T-helper 9 cell (primary cell): Measurements from ENCODE around the gene PSORS1C2.

Experiments used
- DNase-seq: peaks from one replicate; pipeline ENCODE4 v3.0.0-alpha.2; 2020

The PSORS1C2 gene

DNA sequence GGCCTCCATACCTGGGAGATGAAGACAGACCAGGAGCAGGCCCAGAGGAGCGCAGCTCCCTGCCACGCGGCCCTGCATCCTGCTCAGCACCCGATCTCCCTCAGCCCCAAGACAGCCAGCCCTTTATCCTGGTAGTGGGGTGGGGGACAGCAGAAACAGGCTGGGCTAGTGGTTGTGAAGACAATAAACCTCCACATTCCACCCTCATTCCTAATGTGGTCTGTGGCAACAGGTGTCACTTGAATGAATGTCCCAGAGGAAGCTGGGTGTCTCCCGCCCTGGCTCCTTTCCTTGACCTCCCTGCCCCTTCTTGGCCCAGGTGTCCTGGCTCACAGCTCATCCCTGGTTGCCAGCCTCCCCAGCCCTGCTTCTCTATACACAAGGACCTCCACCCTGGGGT is 26.4 kb downstream of the PSORS1C2 start, which contains the start of gene C6orf15:
Gene C6orf15 (minus strand): TSS at position 98 of the 400 bp plus-strand sequence. CDS start 20 bp downstream, at position 78.
- no peak for DNase-seq

DNA sequence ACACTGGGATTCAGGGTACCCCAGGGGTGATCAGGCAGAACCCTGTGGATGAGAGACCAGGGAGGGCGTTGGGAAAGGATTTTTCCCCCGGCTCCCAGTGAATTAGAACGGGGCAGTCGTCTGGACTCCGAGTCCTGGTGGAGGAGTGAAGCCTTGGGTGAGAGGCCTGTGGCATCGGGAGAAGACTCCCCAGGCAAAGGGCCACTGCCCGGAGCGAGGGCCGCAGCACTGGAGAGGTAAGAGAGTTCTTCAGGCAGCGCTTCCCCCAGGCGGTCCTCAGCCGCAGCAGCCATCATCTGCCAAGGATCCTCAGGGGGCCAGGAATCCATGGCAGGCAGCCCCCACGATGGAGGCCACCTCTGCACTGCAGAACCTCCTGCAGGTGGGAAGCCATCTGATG is 27.2 kb downstream of the PSORS1C2 start:
- DNase-seq, result no peak

DNA sequence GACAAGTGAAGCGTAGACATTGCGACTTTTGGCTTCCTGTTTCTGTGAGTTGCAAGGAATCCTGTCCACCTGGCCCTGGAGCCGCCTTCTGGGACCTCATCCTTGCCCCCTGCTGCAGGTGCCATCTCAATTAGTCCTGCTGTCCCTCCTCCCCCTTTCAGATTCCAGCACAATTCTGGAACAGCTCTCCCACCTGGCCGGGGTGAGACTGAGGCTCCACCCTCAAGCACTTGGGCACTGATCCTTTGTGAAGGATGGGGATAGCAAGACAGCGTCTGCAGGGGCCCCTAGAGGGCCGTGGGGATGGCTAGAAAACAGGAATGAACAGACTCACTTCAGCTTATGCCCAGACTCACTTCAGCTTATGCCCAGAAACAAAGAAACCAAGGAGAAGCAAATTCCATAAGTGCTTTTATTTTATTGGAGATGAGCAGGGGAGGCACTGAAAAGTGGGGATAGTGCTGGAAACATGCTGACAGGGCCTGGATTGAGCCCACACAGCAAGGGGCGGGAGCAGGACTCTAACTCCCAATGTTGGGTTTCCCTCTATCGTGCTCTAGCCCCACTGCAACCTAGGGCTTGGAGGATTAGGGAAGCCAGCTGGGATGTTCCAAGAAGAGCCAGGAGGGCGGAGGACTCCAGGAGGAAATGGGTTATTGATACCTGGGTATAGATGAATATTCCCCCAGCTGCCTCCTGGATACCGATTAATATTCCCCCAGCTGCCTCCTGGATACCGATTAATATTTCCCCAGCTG is 27.9 kb downstream of the PSORS1C2 start:
- no peak for DNase-seq

DNA sequence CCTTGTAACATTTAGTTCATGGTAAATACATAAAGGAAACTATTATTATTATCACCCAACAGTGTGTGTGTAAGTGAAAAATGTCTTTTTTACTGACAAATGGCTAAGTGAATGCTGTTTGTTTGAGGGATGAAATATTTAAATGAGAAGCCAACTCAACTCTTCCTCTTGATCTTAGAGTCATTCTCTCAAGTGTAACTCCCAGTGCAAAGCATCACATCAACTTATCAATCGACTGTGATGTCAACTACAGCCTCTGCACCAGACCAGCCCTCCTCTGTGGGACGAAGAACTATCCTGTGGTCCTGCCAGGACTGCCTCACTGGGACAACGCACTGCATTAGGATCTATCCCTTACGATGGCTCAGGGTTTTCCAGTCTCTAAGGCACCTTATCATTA is 31.8 kb downstream of the PSORS1C2 start:
- DNase-seq, result no peak

DNA sequence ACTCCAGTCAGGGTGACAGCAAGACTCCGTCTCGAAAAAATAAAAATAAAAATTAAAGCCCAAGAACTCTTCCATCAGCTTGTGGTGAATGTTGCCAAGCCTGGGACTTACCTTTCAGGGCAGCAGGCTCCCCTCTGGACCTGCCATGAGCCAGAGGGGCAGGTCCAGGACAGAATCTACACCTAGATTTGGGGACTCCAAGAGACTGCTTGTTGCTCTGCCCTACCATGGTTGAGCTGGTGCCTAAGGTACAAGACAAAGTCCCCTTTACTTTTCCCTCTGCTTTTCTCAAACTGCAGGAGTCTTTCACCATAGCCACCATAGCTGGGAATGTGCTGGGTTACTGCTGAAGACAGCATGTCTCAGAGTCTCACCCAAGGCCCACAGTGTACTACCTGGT is 35.7 kb downstream of the PSORS1C2 start:
- no peak for DNase-seq

- DNase-seq, result no peak
Measured at GRCh38 chr6:31098449-31098938, 40.4 kb downstream of the PSORS1C2 start.

- DNase-seq, result no peak
Measured at GRCh38 chr6:31096656-31097055, 42.2 kb downstream of the PSORS1C2 start.

DNA sequence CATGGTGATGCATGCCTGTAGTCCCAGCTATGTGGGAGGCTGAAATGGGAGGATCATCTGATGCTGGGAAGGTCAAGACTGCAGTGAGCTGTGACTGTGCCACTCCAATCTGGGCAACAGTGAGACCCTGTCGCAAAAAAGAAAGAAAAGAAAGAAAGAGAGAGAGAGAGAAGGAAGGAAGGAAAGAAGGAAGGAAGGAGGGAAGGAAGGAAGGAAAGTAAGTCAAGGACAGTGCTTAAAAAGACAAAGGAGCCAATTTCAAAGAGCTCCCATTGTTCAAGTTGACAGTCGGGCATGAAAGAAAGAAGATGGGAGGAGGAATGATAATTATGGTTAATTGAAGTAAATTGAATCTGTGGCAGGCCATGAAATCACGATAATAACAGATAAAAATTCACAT is 42.7 kb downstream of the PSORS1C2 start:
- DNase-seq, result no peak

GRCh38 chr6:31094389-31094881 is 44.4 kb downstream of the PSORS1C2 start:
- DNase-seq, result peak; percentile 12

GRCh38 chr6:31092769-31093505 is 45.9 kb downstream of the PSORS1C2 start:
- DNase-seq, result no peak

- DNase-seq, result no peak
Measured at GRCh38 chr6:31092238-31092637, 46.6 kb downstream of the PSORS1C2 start.

GRCh38 chr6:31091680-31092079 is 47.2 kb downstream of the PSORS1C2 start:
- DNase-seq, result no peak

DNA sequence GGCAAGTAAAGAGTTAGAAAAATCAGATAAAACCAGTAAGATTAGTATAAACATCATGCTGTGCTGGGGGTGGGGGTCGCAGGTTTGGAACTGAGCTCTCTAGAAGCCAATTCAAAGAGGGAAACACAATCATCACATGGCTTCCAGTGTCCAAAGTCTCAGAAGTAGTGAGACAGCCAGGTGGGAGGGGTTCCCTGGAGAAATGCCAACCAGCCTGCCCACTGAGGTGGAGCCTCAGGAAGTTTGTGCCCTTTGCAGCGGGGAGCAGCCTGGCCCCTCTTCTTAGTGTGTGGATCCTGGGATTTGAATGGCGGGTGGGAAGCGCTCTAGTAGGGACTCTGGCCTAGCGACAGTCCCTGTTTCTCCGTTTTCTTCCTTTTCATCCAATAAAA is 47.9 kb downstream of the PSORS1C2 start:
- no peak for DNase-seq

DNA sequence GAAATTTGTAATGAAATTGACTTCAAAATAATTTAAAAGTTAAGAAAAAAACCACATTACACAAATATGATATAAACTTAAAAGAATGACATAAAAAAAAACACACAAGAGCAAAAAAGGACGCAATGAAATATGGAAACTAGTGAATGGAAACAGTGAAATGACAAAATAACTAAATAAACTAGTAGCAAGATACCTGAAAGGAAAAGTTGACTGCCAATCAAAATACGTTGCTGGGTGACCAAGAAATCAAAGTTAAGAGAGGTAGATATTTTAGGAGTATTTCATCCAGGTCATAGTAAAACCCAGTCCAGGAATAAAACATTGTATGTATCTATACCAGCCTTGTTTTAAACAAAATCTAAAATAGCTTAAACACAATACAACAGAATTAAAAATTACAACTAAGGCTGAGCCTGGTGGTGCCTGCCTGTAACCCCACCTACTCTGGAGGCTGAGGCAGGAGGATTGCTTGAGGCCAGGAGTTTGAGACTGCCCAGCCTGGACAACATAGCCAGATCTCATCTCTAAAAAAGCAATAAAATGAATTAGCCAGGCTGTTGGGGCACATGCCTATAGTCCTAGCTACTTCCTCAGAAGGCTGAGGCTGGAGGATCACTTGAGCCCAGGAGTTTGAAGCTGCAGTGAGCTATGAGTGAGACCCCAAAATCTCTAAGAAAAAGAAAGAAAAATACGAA is 48.4 kb downstream of the PSORS1C2 start:
- no peak for DNase-seq
